Activated naive CD4-positive, alpha-beta T cell treated with anti-CD3 and anti-CD28 coated beads, Interleukin-2, amount 50 U/mL, for 72 hours (primary cell): ENCODE data around the gene AFF3. TPM values are rescaled to one million over a fixed set of nuclear protein-coding genes. Genes with fewer than 3 reads are reported as not detected.
"Not testable (repeated sequence)": the region's sequence is repeated elsewhere in the genome, so short reads cannot be mapped to it uniquely, and the experiment has no call there.

Source experiments
- ATAC-seq, 2 donors: fragments of 150-1000 bp; cut with Tn5 transposase; 2 replicates each; pipeline ENCODE4 v1.10.0; 2021; ENCODE audit warnings: mild to moderate bottlenecking in 2 of 2, moderate library complexity in 2 of 2
- DNase-seq, 2 donors: peaks; one replicate each; pipeline ENCODE4 v3.0.0; 2021 to 2022; ENCODE audit warnings: low spot score in 2 of 2
- H3K27ac Mint-ChIP-seq, 2 donors: one replicate each; pipeline ENCODE4 v1.8.0; 2022; ENCODE audit warnings: mild to moderate bottlenecking in 2 of 2, mixed read lengths in 2 of 2
- H3K36me3 Mint-ChIP-seq, 2 donors: one replicate each; pipeline ENCODE4 v1.8.0; 2022; ENCODE audit warnings: mixed read lengths in 2 of 2
- H3K9me3 Mint-ChIP-seq, 2 donors: one replicate each; pipeline ENCODE4 v1.8.0; 2022; ENCODE audit warnings: mixed read lengths in 2 of 2
- total RNA-seq, 2 donors: library from RNA; stranded (reverse); gene quantifications; one replicate each; pipeline ENCODE4 v1.2.3, GENCODE V29; 2022

Gene AFF3
- total RNA-seq, 2 donors from 2014 or later: 1.5 to 5.2 TPM

DNA sequence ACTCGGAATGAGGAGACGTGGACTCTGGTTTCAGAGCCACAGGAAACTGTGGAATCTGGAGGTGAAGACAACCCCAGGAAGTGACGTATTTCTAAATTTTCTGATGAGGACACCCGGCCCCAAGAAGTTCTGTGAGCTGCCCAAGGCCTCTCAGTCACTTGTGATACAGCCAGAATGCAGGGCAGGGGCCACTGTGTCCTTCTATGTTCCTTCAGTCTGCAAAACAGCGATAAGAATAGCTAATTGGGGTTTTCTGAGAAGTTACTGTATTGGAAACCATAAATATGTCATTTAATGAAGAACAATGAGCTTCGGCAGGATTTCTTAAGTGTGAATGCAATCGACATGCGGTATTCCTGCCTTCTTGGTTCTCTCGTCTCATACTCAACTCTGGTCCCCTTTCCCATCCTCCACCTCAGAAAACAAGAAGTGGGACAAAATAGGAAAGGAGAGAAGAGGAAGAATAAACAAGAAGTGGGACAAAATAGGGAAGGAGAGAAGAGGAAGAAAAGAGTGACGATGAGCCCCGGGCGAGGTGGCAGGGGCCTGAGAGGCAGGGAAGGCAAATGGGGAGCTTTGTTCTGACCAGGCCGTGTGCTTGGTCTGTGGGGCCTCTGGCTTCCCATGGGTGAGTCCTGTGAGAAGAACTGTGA, 370.6 kb downstream of the AFF3 start:
- Mint-ChIP-seq H3K9me3 (peaks cover 9 to 10% of the 10 kb centered on the region in 2 donors), H3K27ac (no peak overlapping the region), H3K36me3 (peaks cover 5 to 9% of the 10 kb centered on the region in 2 donors)
- DNase-seq: no peak
- ATAC-seq: no peak

DNA sequence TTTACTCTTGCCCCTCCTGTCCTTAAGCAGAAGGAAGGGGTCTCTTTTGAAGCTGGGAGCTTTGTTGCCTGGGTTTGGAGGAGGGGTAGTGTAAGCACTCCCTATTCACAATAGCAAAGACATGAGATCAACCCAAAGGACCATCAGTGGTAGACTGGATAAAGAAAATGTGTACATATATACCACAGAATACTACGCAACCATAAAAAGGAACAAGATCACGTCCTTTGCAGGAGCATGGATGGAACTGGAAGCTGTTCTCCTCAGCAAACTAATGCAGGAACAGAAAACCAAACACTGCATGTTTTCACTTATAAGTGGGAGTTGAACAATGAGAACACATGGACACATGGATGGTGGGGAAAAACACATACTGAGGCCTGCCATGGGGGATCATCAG, 371.5 kb downstream of the AFF3 start:
- no peak overlapping the region for H3K27ac Mint-ChIP-seq

DNA sequence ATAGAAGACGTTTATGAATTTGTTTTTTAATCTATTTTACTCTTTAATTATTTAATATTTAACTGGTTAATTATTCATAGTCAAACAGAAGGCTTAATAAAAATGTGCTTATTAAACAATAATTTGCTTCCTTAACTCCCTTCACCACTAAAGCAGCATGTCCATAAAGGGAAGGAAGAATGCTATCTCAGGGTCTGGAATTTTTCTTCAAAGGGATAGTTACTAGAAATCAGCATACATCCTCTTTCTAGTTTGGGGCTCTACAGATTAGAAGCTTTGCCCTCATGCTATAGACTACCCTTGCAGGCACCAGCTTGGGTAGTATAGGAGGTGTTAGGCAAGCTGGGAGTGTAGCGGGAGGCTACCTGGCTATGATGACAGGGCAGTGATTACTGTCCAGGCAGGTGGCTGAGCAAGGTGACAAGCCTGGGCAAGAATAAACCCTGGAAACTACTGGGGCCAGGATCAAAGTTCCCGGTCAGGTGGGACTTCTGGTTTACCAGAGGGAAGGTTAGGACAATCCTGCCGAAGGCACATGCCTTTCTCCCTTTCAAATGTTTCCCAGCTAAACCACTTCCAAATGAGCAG, 376.6 kb downstream of the AFF3 start:
- DNase-seq: no peak
- Mint-ChIP-seq H3K36me3 (peaks cover 0 to 9% of the 10 kb centered on the region in 2 donors), H3K27ac (no peak overlapping the region)

More for the DNA sequence above, 371.5 kb downstream of the AFF3 start:
- DNase-seq (no peak), ATAC-seq (no peak)
- Mint-ChIP-seq H3K9me3 (peaks cover 9 to 10% of the 10 kb centered on the region in 2 donors), H3K36me3 (peaks cover 5 to 9% of the 10 kb centered on the region in 2 donors)

DNA sequence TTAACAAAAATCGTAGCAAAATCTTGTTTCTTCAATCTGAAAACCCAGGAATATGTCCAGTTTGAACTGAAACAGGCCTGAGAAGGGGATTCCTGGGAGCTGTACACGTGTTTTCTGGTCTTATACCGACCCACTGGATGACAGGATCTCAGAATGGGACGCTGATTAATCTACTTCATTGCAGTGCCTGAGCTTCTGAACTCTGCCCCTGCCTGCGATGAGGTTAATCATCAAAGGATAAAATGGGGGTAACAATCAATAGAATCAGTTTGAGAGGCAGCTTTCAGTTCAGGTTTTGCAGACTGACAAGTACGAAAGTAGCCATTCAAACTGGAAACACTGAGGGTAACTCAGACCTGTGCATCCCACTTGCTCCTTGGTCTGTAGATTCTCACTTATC, 378.6 kb downstream of the AFF3 start:
- Mint-ChIP-seq H3K36me3 (no peaks in the 10 kb centered on the region), H3K27ac (no peak overlapping the region), H3K9me3 (peaks cover 0 to under 1% of the 10 kb centered on the region in 2 donors)
- ATAC-seq (no peak), DNase-seq (no peak)

More for the DNA sequence above, 376.6 kb downstream of the AFF3 start:
- H3K9me3 Mint-ChIP-seq: peaks cover 9 to 10% of the 10 kb centered on the region in 2 donors
- no peak for ATAC-seq

DNA sequence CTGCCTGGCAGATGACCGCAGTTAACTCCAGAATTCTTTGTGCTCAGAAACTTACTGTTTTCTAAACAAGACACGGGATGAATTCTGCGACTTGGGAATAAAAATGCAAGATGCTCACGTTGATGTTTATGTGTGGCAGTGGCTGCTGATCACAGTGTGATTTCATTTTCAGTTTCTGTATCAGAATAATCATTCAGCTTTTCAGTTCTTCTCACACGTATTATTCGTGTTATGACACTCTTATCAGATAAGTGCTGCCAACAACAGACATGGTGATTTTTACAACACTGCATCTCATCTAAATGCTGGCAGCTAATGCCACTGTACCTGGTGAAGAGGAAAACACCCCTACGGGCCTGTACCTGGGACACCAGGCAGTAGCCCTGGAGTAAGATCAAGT, 379.7 kb downstream of the AFF3 start:
- no peak overlapping the region for H3K27ac Mint-ChIP-seq
- H3K36me3 Mint-ChIP-seq: no peaks in the 10 kb centered on the region
- no peaks in the 10 kb centered on the region for H3K9me3 Mint-ChIP-seq
- no peak for ATAC-seq
- no peak for DNase-seq

DNA sequence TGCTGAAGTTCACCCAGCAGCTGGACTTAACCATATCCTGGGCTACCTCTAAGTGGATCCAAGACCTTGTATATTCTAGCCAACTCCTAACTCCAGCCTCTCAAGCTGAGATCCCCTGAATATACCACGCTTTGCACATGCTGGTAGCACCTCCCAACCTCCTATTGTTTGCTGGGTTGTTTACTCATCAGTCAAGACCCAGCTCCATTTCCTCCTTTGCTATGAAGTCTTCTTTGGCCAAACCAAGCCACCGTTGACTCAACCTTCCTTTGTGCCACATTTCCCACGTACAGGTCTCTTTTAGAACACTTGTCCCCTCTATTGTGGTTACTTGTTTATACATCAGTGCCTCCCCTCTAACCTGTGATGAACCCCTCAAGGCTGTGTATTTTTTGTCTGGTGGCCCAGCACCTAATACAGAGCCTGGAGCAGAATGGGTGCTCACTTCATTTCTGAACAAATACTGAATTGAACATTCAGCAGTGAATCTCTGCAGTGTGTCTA, 384.7 kb downstream of the AFF3 start:
- Mint-ChIP-seq H3K36me3 (no peaks in the 10 kb centered on the region), H3K9me3 (no peaks in the 10 kb centered on the region), H3K27ac (no peak overlapping the region)
- DNase-seq (no peak), ATAC-seq (no peak)

DNA sequence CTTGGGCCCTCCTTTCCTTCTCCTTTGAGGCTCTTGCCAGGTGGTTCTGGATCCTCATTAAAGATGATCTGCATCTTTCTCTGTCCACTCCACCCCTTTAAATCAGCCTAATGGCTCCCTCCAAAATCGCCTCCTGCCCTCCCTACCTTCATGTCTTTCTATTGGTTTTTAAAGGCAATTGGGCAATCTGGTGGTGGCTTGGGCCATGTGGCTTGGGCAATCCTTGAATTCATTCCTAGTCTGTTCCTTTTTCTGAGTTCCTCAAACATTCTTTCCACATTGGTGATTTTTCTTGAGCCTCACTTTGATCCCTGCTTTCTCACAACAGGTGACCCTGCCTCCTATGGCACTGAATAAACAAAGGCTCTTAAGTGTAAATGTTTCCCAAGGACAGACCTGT, 386.3 kb downstream of the AFF3 start:
- DNase-seq (no peak), ATAC-seq (no peak)
- Mint-ChIP-seq H3K36me3 (no peaks in the 10 kb centered on the region), H3K9me3 (no peaks in the 10 kb centered on the region), H3K27ac (no peak overlapping the region)

DNA sequence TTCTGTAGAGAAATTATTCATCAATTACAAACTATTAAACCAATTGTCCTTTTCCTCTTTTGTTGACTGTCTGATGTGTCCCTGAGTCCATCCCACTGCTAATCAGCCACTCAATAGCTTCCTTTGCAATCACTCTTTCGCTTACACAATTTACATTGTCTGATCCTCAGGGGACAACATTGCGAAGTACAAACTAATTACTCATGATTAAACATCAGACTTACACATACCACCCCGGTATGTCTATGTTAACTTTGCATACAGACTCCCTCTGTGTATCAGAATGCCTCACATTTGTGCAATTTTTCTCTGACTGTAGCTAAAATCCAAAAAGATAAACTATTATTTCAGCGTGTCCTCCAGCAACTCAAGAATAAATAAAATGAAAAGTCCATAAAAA, 388.2 kb downstream of the AFF3 start:
- no peak for ATAC-seq
- Mint-ChIP-seq H3K27ac (no peak overlapping the region), H3K36me3 (no peaks in the 10 kb centered on the region), H3K9me3 (no peaks in the 10 kb centered on the region)
- no peak for DNase-seq

DNA sequence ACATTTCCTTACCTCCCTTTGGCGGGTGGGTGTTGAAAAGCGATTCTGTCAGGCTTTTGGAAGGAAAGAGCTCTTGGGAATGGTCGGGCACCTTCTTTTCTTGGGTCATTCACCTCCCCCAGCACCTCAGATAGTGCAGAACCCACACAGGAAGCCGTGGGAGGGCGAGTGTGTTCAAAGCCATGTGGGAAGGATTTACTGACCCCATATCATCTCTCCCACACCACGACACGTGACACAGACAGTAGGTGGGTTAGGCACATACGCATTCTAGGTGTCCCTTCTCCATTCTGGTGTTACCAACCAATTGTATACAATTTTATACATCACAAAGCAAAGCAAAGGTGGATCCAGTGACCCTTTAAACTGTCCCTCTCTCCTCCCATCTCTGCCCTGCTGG, 388.9 kb downstream of the AFF3 start:
- DNase-seq (no peak), ATAC-seq (no peak)
- no peak overlapping the region for H3K27ac Mint-ChIP-seq
- no peaks in the 10 kb centered on the region for H3K9me3 Mint-ChIP-seq
- no peaks in the 10 kb centered on the region for H3K36me3 Mint-ChIP-seq

DNA sequence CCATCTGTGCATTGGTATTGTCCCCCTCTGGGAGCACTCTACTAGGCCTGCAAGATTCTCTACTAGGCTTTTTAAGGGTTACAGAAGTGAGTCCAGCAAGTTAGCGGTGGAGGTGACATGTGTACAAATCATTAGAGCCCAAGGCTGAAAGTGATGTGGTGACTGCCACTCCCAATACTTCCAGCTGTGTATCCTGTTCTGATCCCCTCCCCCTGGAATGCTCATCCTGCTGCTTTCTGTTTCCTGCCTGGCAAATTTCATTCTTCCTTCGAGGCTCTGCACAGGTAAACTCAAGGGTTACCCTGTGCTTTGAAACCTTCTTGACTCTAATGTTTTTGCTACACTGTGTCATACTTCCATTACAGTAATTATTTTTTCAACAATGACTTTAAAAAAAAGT, 394.0 kb downstream of the AFF3 start:
- DNase-seq (no peak), ATAC-seq (no peak)
- H3K27ac Mint-ChIP-seq: no peak overlapping the region

DNA sequence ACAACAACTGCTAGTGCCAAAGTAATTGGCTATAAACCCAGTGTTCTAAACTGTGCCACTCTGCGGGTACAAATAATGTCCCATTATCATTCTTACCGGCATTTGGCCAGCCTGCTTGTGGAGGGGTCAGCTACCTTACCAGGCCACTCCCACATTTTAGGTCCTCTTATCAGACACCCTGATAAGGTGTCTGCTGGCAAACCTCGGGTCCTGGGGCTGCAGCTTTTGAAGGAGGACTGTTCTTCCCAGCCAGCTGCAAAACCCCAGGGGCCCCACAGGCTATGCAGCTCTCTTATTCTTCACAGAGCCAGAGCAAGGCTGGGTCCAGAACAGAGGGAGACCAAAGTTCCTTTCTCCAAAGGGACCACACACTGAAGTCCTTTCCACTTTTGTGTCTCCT, 394.5 kb downstream of the AFF3 start:
- peaks cover 4% of the 10 kb centered on the region in 2 donors for H3K36me3 Mint-ChIP-seq
- peaks cover 0 to 3% of the 10 kb centered on the region in 2 donors for H3K9me3 Mint-ChIP-seq
- no peak for ATAC-seq
- DNase-seq: no peak
- H3K27ac Mint-ChIP-seq: no peak overlapping the region

More for the DNA sequence above, 394.0 kb downstream of the AFF3 start:
- Mint-ChIP-seq H3K9me3 (no peaks in the 10 kb centered on the region), H3K36me3 (no peaks in the 10 kb centered on the region)

DNA sequence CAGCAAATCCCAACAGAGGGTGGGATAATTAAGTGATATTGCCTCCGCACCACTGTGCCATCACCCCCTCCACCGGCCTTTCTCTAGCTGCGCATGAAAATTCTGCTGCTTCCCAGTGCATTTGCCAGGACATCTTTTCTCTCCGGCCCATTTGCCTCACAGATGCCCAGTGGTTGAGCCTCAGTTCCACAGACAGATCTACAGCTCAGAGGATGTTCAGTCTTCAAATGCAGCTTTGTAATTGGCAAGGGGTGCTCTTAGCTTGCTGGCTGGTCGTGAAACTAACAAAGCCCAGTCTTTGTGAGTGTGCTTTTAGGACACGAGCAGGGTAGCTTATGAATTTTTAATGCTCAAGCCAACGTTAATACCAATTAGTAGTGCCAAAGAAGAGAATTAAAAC, 399.2 kb downstream of the AFF3 start:
- Mint-ChIP-seq H3K27ac (no peak overlapping the region), H3K9me3 (peaks cover 0 to 6% of the 10 kb centered on the region in 2 donors), H3K36me3 (peaks cover 6 to 9% of the 10 kb centered on the region in 2 donors)
- no peak for DNase-seq
- no peak for ATAC-seq

DNA sequence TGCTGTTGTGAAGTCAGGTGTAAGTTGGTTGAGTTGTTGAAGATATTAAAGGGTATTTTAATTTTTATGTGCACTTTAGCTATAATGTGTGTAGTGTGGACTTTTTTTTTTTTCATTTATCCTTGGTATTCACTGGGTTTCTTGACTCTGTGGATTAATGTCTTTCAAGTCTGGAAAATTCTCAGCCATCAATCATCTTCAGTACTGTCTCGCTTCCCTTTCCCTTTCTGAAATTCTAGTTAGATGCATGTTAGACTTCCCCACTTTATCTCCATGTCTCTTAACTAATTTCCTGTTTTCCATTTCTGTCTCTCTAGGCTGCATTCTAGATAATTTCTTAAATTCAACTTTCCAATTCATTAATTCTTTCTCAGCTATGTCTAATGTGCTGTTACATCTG, 404.9 kb downstream of the AFF3 start:
- no peaks in the 10 kb centered on the region for H3K9me3 Mint-ChIP-seq
- no peak for ATAC-seq
- peaks cover 0 to 2% of the 10 kb centered on the region in 2 donors for H3K36me3 Mint-ChIP-seq
- no peak overlapping the region for H3K27ac Mint-ChIP-seq
- no peak for DNase-seq

DNA sequence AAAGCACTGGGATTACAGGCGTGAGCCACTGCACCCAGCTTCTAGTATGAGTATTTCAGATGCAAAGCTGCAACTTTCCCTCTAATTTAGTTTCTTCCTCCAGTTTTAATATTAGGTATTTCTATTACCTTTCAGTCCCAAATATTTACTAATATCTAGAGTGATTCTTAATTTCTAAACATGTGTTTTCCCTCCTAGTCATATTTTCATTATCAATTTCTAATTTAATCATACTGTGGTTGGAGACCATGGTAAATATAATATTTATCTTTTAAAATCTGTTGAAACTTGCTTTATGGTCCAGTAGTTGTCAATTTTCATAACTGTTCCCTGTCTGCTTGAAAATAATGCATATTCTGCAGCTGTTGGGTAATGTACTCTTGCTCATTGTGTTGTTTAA, 406.6 kb downstream of the AFF3 start:
- no peak for ATAC-seq
- no peaks in the 10 kb centered on the region for H3K9me3 Mint-ChIP-seq
- no peak overlapping the region for H3K27ac Mint-ChIP-seq

DNA sequence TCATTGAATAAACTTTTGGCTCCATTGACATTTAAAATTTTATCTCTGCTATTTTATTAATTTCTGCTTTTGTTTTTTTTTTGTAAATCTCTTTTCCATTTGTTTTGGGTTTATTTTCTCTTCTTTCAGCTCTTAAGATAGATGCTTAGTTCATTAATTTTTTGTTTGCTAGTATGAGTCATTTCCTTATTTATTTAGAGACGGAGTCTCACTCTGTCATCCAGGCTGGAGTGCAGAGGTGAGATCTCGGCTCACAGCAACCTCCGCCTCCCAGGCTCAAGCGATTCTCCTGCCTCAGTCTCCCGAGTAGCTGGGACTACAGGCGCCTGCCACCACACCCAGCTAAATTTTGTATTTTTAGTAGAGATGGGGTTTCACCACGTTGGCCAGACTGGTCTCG, 407.1 kb downstream of the AFF3 start:
- H3K36me3 Mint-ChIP-seq, ATAC-seq, DNase-seq, H3K9me3 Mint-ChIP-seq, H3K27ac Mint-ChIP-seq: not testable (repeated sequence)

More for the DNA sequence above, 406.6 kb downstream of the AFF3 start:
- no peaks in the 10 kb centered on the region for H3K36me3 Mint-ChIP-seq
- DNase-seq: no peak

DNA sequence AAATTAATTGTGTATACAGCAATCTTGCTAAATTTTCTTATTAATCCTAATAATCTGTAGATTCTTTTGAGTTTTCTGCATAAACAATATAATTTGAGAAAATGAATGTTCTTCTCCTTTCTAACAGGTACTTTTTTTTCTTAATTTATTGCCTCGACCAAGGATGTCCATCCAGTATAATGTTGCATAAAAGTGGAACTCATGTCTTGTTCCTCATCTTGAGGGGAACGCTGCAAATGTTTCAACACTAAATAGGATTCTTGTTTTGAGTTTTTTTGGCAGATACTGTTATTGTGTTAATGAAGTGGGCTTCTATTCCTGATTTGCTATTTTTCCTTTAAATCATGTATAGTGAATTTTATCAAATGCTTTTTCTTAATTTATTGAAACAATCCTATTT, 408.2 kb downstream of the AFF3 start:
- ATAC-seq: no peak
- Mint-ChIP-seq H3K27ac (no peak overlapping the region), H3K9me3 (no peaks in the 10 kb centered on the region), H3K36me3 (no peaks in the 10 kb centered on the region)
- no peak for DNase-seq

DNA sequence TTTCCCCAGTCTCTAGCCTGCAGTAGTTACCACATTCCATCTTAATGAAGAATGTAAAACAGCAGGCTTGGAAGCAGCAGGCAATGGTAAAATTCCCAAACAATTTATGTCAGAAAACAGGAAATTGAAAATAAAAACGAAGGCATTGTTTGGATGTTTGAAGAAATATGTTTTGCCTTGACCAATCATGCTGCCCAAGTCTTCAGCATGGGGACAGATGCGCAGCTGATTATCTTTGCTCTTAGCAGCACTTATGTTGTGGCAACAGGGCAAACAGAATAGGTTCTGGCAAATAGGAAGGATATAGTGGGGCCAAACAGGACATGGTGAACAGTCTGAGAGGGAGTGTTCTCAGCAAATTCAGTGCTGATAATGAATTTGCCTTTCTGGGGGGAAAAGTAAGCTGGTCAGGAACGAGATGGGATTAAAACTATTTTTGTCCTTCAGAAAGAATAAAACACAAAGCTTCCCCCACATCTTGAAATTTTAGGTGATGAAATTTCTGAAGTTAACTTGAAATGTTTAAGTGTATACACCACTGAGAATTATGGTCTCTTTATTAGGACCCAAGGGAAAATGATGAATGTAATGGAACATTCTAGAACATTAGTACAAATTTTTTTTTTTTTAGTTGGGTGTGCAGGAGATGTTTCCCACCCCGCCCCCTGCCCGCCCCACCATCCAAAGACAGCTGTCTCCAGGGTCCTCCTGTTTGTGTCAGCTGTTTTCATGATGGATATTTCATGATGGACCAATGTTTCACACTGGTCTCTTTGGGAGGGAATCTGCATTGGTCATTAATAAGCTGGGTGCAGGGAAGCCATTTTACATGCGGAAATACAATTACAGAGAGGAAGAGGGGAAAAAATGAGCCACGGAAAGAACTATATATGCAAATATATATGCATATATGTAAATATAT, 413.0 kb downstream of the AFF3 start:
- ATAC-seq: no peak
- no peak overlapping the region for H3K27ac Mint-ChIP-seq
- DNase-seq: no peak
- H3K9me3 Mint-ChIP-seq: no peaks in the 10 kb centered on the region
- no peaks in the 10 kb centered on the region for H3K36me3 Mint-ChIP-seq
